Loucy (cell line): ENCODE measurements around the gene PEAK1.

ENCODE experiments used
- H2AFZ ChIP-seq: fragments of 200-600 bp; sonication (generic); 2 replicates; pipeline ENCODE4 v1.6.0; 2016; ENCODE audit warnings: antibody characterized with exemption, mild to moderate bottlenecking, low read length, moderate library complexity
- H3F3A ChIP-seq: fragments of 200-600 bp; 2 replicates; pipeline ENCODE4 v1.6.0; 2016; ENCODE audit warnings: antibody characterized with exemption, low read depth, mild to moderate bottlenecking
- H3K27me3 ChIP-seq: fragments of 200-600 bp; sonication (generic); 2 replicates; pipeline ENCODE4 v1.6.1; 2014; ENCODE audit warnings: low read length, mild to moderate bottlenecking; ENCODE audit not compliant: insufficient read depth, poor library complexity, severe bottlenecking
- H3K36me3 ChIP-seq: fragments of 200-600 bp; sonication (generic); 2 replicates; pipeline ENCODE4 v1.6.1; 2016; ENCODE audit warnings: low read length; ENCODE audit not compliant: insufficient read depth
- H3K4me1 ChIP-seq: fragments of 200-600 bp; sonication (generic); 2 replicates; pipeline ENCODE4 v1.5.1; 2014; ENCODE audit warnings: low read length, mild to moderate bottlenecking; ENCODE audit not compliant: insufficient read depth, poor library complexity, severe bottlenecking
- H3K4me2 ChIP-seq: fragments of 200-600 bp; sonication (generic); 2 replicates; pipeline ENCODE4 v1.6.0; 2014; ENCODE audit warnings: antibody characterized with exemption, low read length, low read depth, mild to moderate bottlenecking; ENCODE audit not compliant: poor library complexity, severe bottlenecking
- H3K4me3 ChIP-seq: fragments of 200-600 bp; sonication (generic); 2 replicates; pipeline ENCODE4 v1.5.1; 2014; ENCODE audit warnings: low read length, mild to moderate bottlenecking, mixed read lengths; ENCODE audit not compliant: poor library complexity, severe bottlenecking
- H3K79me2 ChIP-seq: fragments of 200-600 bp; sonication (generic); 2 replicates; pipeline ENCODE4 v1.6.1; 2014; ENCODE audit warnings: low read length; ENCODE audit not compliant: insufficient read depth
- H3K9ac ChIP-seq: fragments of 200-600 bp; sonication (generic); 2 replicates; pipeline ENCODE4 v1.6.0; 2014; ENCODE audit warnings: mild to moderate bottlenecking, low read depth, low read length, moderate library complexity; ENCODE audit not compliant: poor library complexity, severe bottlenecking
- H3K9me2 ChIP-seq: fragments of 200-600 bp; sonication (generic); replicated peaks from 2 replicates; pipeline ENCODE4 v1.6.1; 2016; ENCODE audit warnings: low read depth, low read length, mixed read lengths
- H3K9me3 ChIP-seq: fragments of 200-600 bp; sonication (generic); 2 replicates; pipeline ENCODE4 v1.6.1; 2014; ENCODE audit warnings: mild to moderate bottlenecking, antibody characterized with exemption, low read length, low read depth; ENCODE audit not compliant: insufficient read depth
- H4K20me1 ChIP-seq: fragments of 200-600 bp; sonication (generic); 2 replicates; pipeline ENCODE4 v1.6.0; 2014; ENCODE audit warnings: antibody characterized with exemption, low read length, mild to moderate bottlenecking; ENCODE audit not compliant: insufficient read depth, poor library complexity, severe bottlenecking
- CTCF ChIP-seq: fragments of 200-600 bp; sonication (generic); conservative IDR thresholded peaks from 2 replicates; pipeline ENCODE4 v1.5.1; 2014; ENCODE audit warnings: mild to moderate bottlenecking, antibody characterized with exemption, low read length
- EZH2phosphoT487 ChIP-seq: fragments of 200-600 bp; IDR thresholded peaks from 2 replicates; pipeline ENCODE4 v1.6.1; 2018; ENCODE audit warnings: antibody characterized with exemption, mild to moderate bottlenecking, moderate library complexity, borderline replicate concordance

Gene PEAK1

GRCh38 chr15:77066971-77067690 lies 352.8 kb downstream of the PEAK1 start:
- peaks cover 80% of the 10 kb centered on the region for H3K79me2 ChIP-seq
- no peaks in the 10 kb centered on the region for H3K9me3 ChIP-seq
- H3K9ac ChIP-seq, result no peak overlapping the region
- H3K36me3 ChIP-seq, result no peaks in the 10 kb centered on the region
- H3K4me2 ChIP-seq, result peak overlapping the region; percentile 85
- H3F3A ChIP-seq, result no peaks in the 10 kb centered on the region
- H2AFZ ChIP-seq, result no peak overlapping the region
- H3K4me1 ChIP-seq, result peaks cover 50% of the 10 kb centered on the region
- H3K4me3 ChIP-seq, result peak overlapping the region; percentile 80
- H3K27me3 ChIP-seq, result no peaks in the 10 kb centered on the region
- H3K9me2 ChIP-seq, result no peaks in the 10 kb centered on the region
- H4K20me1 ChIP-seq, result peaks cover 72% of the 10 kb centered on the region
- no peak for TF ChIP-seq EZH2phosphoT487
- no peak for TF ChIP-seq CTCF

- H3K27me3 ChIP-seq, result no peaks in the 10 kb centered on the region
- no peak overlapping the region for H2AFZ ChIP-seq
- peaks cover 52% of the 10 kb centered on the region for H3K4me1 ChIP-seq
- no peaks in the 10 kb centered on the region for H3F3A ChIP-seq
- TF ChIP-seq CTCF (no peak), EZH2phosphoT487 (no peak)
- H3K36me3 ChIP-seq, result no peaks in the 10 kb centered on the region
- no peaks in the 10 kb centered on the region for H3K9me3 ChIP-seq
- no peak overlapping the region for H3K9ac ChIP-seq
- no peaks in the 10 kb centered on the region for H3K9me2 ChIP-seq
- peak overlapping the region; percentile 14 for H3K4me3 ChIP-seq
- H3K79me2 ChIP-seq, result peaks cover 89% of the 10 kb centered on the region
- peaks cover 73% of the 10 kb centered on the region for H4K20me1 ChIP-seq
- H3K4me2 ChIP-seq, result peak overlapping the region; percentile 14
These were observed 355.2 kb downstream of the PEAK1 start for GRCh38 chr15:77064539-77065308.

- H3K9me3 ChIP-seq, result no peaks in the 10 kb centered on the region
- H4K20me1 ChIP-seq, result peaks cover 66% of the 10 kb centered on the region
- H2AFZ ChIP-seq, result no peak overlapping the region
- peaks cover 87% of the 10 kb centered on the region for H3K79me2 ChIP-seq
- peak overlapping the region; percentile 14 for H3K4me2 ChIP-seq
- H3K27me3 ChIP-seq, result no peaks in the 10 kb centered on the region
- H3F3A ChIP-seq, result no peaks in the 10 kb centered on the region
- TF ChIP-seq CTCF, result no peak
- no peak for TF ChIP-seq EZH2phosphoT487
- H3K9me2 ChIP-seq, result no peaks in the 10 kb centered on the region
- no peak overlapping the region for H3K4me3 ChIP-seq
- H3K4me1 ChIP-seq, result peaks cover 48% of the 10 kb centered on the region
- H3K9ac ChIP-seq, result no peak overlapping the region
- H3K36me3 ChIP-seq, result no peaks in the 10 kb centered on the region
These were observed 355.8 kb downstream of the PEAK1 start for GRCh38 chr15:77064063-77064462.
